ENCODE measurements around the gene PDK1.
"Not testable (repeated sequence)": the region's sequence is repeated elsewhere in the genome, so short reads cannot be mapped to it uniquely, and the experiment has no call there.

The PDK1 gene

DNA sequence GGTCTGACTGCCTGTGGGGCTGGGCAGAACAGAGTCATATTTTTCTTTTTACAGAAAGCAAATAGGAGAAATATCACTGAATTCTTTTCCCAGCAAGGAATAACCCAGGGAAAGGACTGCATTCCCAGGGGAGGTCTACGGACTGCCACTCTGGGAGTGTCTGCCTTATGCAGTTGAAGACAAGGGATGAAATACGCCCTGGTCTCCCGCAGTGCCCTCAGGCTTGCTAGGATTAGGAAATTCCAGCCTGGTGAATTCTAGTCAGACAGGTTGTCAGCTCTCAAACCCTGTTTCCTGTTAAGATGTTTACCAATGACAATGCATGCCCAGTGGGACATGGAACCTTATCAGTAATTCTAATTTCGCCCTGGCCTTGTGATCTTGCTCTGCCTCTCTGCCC is 30.3 kb upstream of the PDK1 start:
- no peak overlapping the region for H3K4me3 ChIP-seq (ENCODE audit: insufficient read depth, low read length, poor library complexity, severe bottlenecking)
- no peak overlapping the region for H3K27ac ChIP-seq (ENCODE audit: low read depth, low read length)
- no peaks in the 10 kb centered on the region for H3K9me2 ChIP-seq (replicated peaks; ENCODE audit: insufficient read depth, low read length)
- no peaks in the 10 kb centered on the region for H3K79me2 ChIP-seq (ENCODE audit: insufficient read depth, low read length)
- H2AFZ ChIP-seq (ENCODE audit: low read depth, low read length, severe bottlenecking) = no peak overlapping the region
- no peak overlapping the region for H3K4me2 ChIP-seq (ENCODE audit: low read depth, low read length, poor library complexity, severe bottlenecking)
- peaks cover 9% of the 10 kb centered on the region; the same call in 1 of the 2 replicates for H3K9me3 ChIP-seq (ENCODE audit: insufficient read depth, low read length)
- peaks cover 4% of the 10 kb centered on the region; the same call in 1 of the 2 replicates for H3K36me3 ChIP-seq (ENCODE audit: low read length)
- H3K9ac ChIP-seq (ENCODE audit: low read length) = no peak overlapping the region
- H4K20me1 ChIP-seq (ENCODE audit: low read depth, low read length) = no peaks in the 10 kb centered on the region
- TF ChIP-seq, protein P1, sequence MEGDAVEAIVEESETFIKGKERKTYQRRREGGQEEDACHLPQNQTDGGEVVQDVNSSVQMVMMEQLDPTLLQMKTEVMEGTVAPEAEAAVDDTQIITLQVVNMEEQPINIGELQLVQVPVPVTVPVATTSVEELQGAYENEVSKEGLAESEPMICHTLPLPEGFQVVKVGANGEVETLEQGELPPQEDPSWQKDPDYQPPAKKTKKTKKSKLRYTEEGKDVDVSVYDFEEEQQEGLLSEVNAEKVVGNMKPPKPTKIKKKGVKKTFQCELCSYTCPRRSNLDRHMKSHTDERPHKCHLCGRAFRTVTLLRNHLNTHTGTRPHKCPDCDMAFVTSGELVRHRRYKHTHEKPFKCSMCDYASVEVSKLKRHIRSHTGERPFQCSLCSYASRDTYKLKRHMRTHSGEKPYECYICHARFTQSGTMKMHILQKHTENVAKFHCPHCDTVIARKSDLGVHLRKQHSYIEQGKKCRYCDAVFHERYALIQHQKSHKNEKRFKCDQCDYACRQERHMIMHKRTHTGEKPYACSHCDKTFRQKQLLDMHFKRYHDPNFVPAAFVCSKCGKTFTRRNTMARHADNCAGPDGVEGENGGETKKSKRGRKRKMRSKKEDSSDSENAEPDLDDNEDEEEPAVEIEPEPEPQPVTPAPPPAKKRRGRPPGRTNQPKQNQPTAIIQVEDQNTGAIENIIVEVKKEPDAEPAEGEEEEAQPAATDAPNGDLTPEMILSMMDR (IDR thresholded peaks at IDR 0.05; ENCODE audit: insufficient read depth, low read length, poor library complexity, severe bottlenecking) = no peak
- TF ChIP-seq EZH2phosphoT487 (conservative IDR thresholded peaks at IDR 0.05; ENCODE audit: low read length) = no peak
- H3K27me3 ChIP-seq (ENCODE audit: low read length) = no peaks in the 10 kb centered on the region
- H3F3A ChIP-seq (ENCODE audit: insufficient read depth) = no peaks in the 10 kb centered on the region

DNA sequence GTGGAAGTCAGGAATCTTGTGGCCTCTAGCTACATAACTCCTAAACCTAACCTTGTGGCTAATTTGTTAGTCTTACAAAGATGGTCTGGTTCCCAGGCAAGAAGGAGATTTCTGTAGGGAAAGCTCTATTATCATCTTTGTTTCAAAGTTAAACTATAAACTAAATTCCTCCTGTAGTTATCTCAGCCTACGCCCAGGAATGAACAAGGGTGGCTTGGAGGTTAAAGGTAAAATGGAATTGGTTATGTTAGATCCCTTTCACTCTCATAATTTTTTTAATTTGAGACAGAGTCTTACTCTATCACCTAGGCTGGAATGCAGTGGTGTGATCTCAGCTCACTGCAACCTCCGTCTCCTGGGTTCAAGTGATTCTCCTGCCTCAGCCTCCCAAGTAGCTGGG is 24.6 kb upstream of the PDK1 start:
- H3K9me3 ChIP-seq (ENCODE audit: insufficient read depth, low read length) = peaks cover 19% of the 10 kb centered on the region; the same call in 1 of the 2 replicates

DNA sequence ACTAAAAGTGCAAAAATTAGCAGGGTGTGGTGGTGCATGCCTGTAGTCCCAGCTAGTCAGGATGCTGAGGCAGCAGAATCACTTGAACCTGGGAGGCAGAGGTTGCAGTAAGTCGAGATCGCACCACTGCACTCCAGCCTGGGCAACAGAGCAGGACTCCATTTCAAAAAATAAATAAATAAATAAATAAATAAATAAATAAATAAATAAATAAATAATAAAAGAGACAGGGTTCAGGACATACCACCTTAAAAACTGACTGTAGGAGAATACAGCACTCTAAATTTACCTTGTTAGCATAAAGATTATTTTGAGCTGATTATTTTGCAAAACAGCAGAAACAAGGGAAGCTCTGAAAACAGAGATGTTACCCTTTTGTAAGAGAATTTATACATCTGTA is 23.4 kb upstream of the PDK1 start:
- H4K20me1 ChIP-seq (ENCODE audit: low read depth, low read length); H3K9ac ChIP-seq (ENCODE audit: low read length); H3K36me3 ChIP-seq (ENCODE audit: low read length); H3K9me2 ChIP-seq (replicated peaks; ENCODE audit: insufficient read depth, low read length); H3F3A ChIP-seq (ENCODE audit: insufficient read depth); H3K79me2 ChIP-seq (ENCODE audit: insufficient read depth, low read length); H3K27me3 ChIP-seq (ENCODE audit: low read length); H3K4me2 ChIP-seq (ENCODE audit: low read depth, low read length, poor library complexity, severe bottlenecking); H3K27ac ChIP-seq (ENCODE audit: low read depth, low read length); H2AFZ ChIP-seq (ENCODE audit: low read depth, low read length, severe bottlenecking); H3K4me3 ChIP-seq (ENCODE audit: insufficient read depth, low read length, poor library complexity, severe bottlenecking): not testable (repeated sequence)
- peaks cover 17% of the 10 kb centered on the region; the same call in 1 of the 2 replicates for H3K9me3 ChIP-seq (ENCODE audit: insufficient read depth, low read length)

More for the DNA sequence above, 24.6 kb upstream of the PDK1 start:
- Histone ChIP-seq H3K27ac (ENCODE audit: low read depth, low read length) (no peak overlapping the region), H3K9ac (ENCODE audit: low read length) (no peak overlapping the region), H2AFZ (ENCODE audit: low read depth, low read length, severe bottlenecking) (no peak overlapping the region), H3K4me2 (ENCODE audit: low read depth, low read length, poor library complexity, severe bottlenecking) (no peak overlapping the region), H3K9me2 (replicated peaks; ENCODE audit: insufficient read depth, low read length) (no peaks in the 10 kb centered on the region), H3K79me2 (ENCODE audit: insufficient read depth, low read length) (no peaks in the 10 kb centered on the region), H3K27me3 (ENCODE audit: low read length) (no peaks in the 10 kb centered on the region), H4K20me1 (ENCODE audit: low read depth, low read length) (no peaks in the 10 kb centered on the region), H3F3A (ENCODE audit: insufficient read depth) (no peaks in the 10 kb centered on the region), H3K4me3 (ENCODE audit: insufficient read depth, low read length, poor library complexity, severe bottlenecking) (no peak overlapping the region), H3K36me3 (ENCODE audit: low read length) (peaks cover 4% of the 10 kb centered on the region; the same call in 1 of the 2 replicates)
- no peak for TF ChIP-seq EZH2phosphoT487 (conservative IDR thresholded peaks at IDR 0.05; ENCODE audit: low read length)
- TF ChIP-seq, protein P1 (IDR thresholded peaks at IDR 0.05; ENCODE audit: insufficient read depth, low read length, poor library complexity, severe bottlenecking) = no peak

DNA sequence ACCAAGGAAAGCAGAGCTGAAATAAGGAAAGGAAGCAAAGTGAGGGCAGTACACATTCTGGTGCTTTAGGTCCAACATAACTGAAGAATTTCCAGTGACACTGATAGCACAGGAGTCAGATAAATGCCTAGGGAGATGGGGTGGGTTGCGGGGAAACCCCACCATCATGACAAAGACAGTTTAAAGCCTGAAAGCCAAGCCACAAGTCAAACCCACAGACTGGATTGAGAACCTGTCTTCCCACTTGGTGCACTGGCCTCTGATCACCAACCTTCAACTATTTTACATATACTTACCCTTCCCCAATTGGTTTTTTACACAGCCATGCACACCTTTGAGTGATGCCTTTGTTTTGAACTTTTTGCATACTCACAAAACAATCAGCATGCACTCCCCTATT is 22.2 kb upstream of the PDK1 start:
- no peak overlapping the region for H3K4me2 ChIP-seq (ENCODE audit: low read depth, low read length, poor library complexity, severe bottlenecking)
- no peaks in the 10 kb centered on the region for H4K20me1 ChIP-seq (ENCODE audit: low read depth, low read length)
- H3K4me3 ChIP-seq (ENCODE audit: insufficient read depth, low read length, poor library complexity, severe bottlenecking) = no peak overlapping the region
- H3K79me2 ChIP-seq (ENCODE audit: insufficient read depth, low read length) = no peaks in the 10 kb centered on the region
- H3K27me3 ChIP-seq (ENCODE audit: low read length) = no peaks in the 10 kb centered on the region
- no peak for TF ChIP-seq EZH2phosphoT487 (conservative IDR thresholded peaks at IDR 0.05; ENCODE audit: low read length)
- TF ChIP-seq, protein P1 (IDR thresholded peaks at IDR 0.05; ENCODE audit: insufficient read depth, low read length, poor library complexity, severe bottlenecking) = no peak
- no peaks in the 10 kb centered on the region for H3K9me2 ChIP-seq (replicated peaks; ENCODE audit: insufficient read depth, low read length)
- H3K36me3 ChIP-seq (ENCODE audit: low read length) = peaks cover 4% of the 10 kb centered on the region; the same call in 1 of the 2 replicates
- no peak overlapping the region for H3K27ac ChIP-seq (ENCODE audit: low read depth, low read length)
- H2AFZ ChIP-seq (ENCODE audit: low read depth, low read length, severe bottlenecking) = no peak overlapping the region
- no peak overlapping the region for H3K9ac ChIP-seq (ENCODE audit: low read length)
- H3K9me3 ChIP-seq (ENCODE audit: insufficient read depth, low read length) = peaks cover 17% of the 10 kb centered on the region; the same call in 1 of the 2 replicates
- H3F3A ChIP-seq (ENCODE audit: insufficient read depth) = no peaks in the 10 kb centered on the region

Measured in SU-DHL-6 (cell line).